ENCODE data around the gene ILDR1.

- TF ChIP-seq RCOR1 (conservative IDR thresholded peaks at IDR 0.05; ENCODE audit: low read depth, low read length) (no peak), USF2 (IDR thresholded peaks at IDR 0.05; ENCODE audit: borderline replicate concordance, low read depth, low read length) (no peak), FOS (IDR thresholded peaks at IDR 0.05; ENCODE audit: borderline replicate concordance, extremely low read depth, insufficient read length) (no peak), PBX3 (IDR thresholded peaks at IDR 0.05; ENCODE audit: insufficient replicate concordance, low read depth, low read length) (no peak), CTCF (IDR thresholded peaks at IDR 0.05 in 2 of 3, conservative IDR thresholded peaks at IDR 0.05 in 1 of 3; ENCODE audit: control insufficient read depth in 2 of 3, extremely low read depth in 1 of 3, insufficient read depth in 1 of 3, low read depth in 3 of 3, low read length in 3 of 3) (no peak), JUNB (IDR thresholded peaks at IDR 0.05) (no peak), CBX5 (IDR thresholded peaks at IDR 0.05; ENCODE audit: low read depth) (no peak)
These were observed 41.6 kb downstream of the ILDR1 start for GRCh38 chr3:121980450-121980796.
